ENCODE measurements around the gene TTC23.
A peak's percentile ranks its signal among the peaks of the same experiment; 100 is the strongest.
"Not testable (repeated sequence)": the region's sequence is repeated elsewhere in the genome, so short reads cannot be mapped to it uniquely, and the experiment has no call there.

Gene TTC23

GRCh38 chr15:99264125-99264524, 14.7 kb upstream of the TTC23 start:
- H3K9me3 Mint-ChIP-seq = no peaks in the 10 kb centered on the region
- H3K27me3 Mint-ChIP-seq = no peaks in the 10 kb centered on the region
- no peak overlapping the region for H3K4me3 Mint-ChIP-seq
- H3K36me3 Mint-ChIP-seq (ENCODE audit: low read depth) = peaks cover 13% of the 10 kb centered on the region
- H3K27ac Mint-ChIP-seq = no peak overlapping the region
- H3K4me1 Mint-ChIP-seq (ENCODE audit: low read depth) = no peaks in the 10 kb centered on the region

GRCh38 chr15:99257107-99257750, 7.8 kb upstream of the TTC23 start:
- Mint-ChIP-seq H3K9me3 (no peaks in the 10 kb centered on the region), H3K4me1 (ENCODE audit: low read depth) (peaks cover 22% of the 10 kb centered on the region), H3K27me3 (no peaks in the 10 kb centered on the region), H3K36me3 (ENCODE audit: low read depth) (peaks cover 32% of the 10 kb centered on the region), H3K4me3 (no peak overlapping the region), H3K27ac (no peak overlapping the region)

GRCh38 chr15:99253381-99254090, 4.2 kb upstream of the TTC23 start:
- H3K27ac Mint-ChIP-seq = peak overlapping the region; percentile 70
- peaks cover 28% of the 10 kb centered on the region for H3K4me1 Mint-ChIP-seq (ENCODE audit: low read depth)
- no peaks in the 10 kb centered on the region for H3K27me3 Mint-ChIP-seq
- peaks cover 24% of the 10 kb centered on the region for H3K36me3 Mint-ChIP-seq (ENCODE audit: low read depth)
- H3K9me3 Mint-ChIP-seq = no peaks in the 10 kb centered on the region
- H3K4me3 Mint-ChIP-seq = peak overlapping the region; percentile 47

- Mint-ChIP-seq H3K36me3 (ENCODE audit: low read depth) (peaks cover 14% of the 10 kb centered on the region), H3K4me1 (ENCODE audit: low read depth) (peaks cover 25% of the 10 kb centered on the region), H3K27ac (peak overlapping the region; percentile 41), H3K9me3 (no peaks in the 10 kb centered on the region), H3K27me3 (no peaks in the 10 kb centered on the region), H3K4me3 (no peak overlapping the region)
Measured at GRCh38 chr15:99252326-99252725, 2.9 kb upstream of the TTC23 start.

GRCh38 chr15:99250857-99251841, 1.8 kb upstream of the TTC23 start, which contains the start of gene LRRC28:
Gene LRRC28 (plus strand): TSS chr15:99251481. CDS start chr15:99255958, 4,477 bp downstream.
- H3K27me3 Mint-ChIP-seq = no peaks in the 10 kb centered on the region
- H3K4me1 Mint-ChIP-seq (ENCODE audit: low read depth) = peaks cover 25% of the 10 kb centered on the region
- no peaks in the 10 kb centered on the region for H3K9me3 Mint-ChIP-seq
- H3K4me3 Mint-ChIP-seq = no peak within 1 kb of the TSS
- peaks cover 10% of the 10 kb centered on the region for H3K36me3 Mint-ChIP-seq (ENCODE audit: low read depth)
- H3K27ac Mint-ChIP-seq = peak within 1 kb of the TSS; percentile 93

GRCh38 chr15:99250494-99250856, 1.1 kb upstream of the TTC23 start:
- H3K4me1 Mint-ChIP-seq (ENCODE audit: low read depth) = peaks cover 25% of the 10 kb centered on the region
- H3K36me3 Mint-ChIP-seq (ENCODE audit: low read depth) = peaks cover 5% of the 10 kb centered on the region
- H3K9me3 Mint-ChIP-seq = no peaks in the 10 kb centered on the region
- peak overlapping the region; percentile 93 for H3K27ac Mint-ChIP-seq
- no peak overlapping the region for H3K4me3 Mint-ChIP-seq
- no peaks in the 10 kb centered on the region for H3K27me3 Mint-ChIP-seq

- H3K4me1 Mint-ChIP-seq (ENCODE audit: low read depth) = peaks cover 25% of the 10 kb centered on the region
- H3K36me3 Mint-ChIP-seq (ENCODE audit: low read depth) = peaks cover 5% of the 10 kb centered on the region
- H3K4me3 Mint-ChIP-seq = no peak overlapping the region
- H3K9me3 Mint-ChIP-seq = no peaks in the 10 kb centered on the region
- no peak overlapping the region for H3K27ac Mint-ChIP-seq
- no peaks in the 10 kb centered on the region for H3K27me3 Mint-ChIP-seq
Measured at GRCh38 chr15:99250001-99250400, 620 bp upstream of the TTC23 start.

GRCh38 chr15:99248000-99248715, 1.2 kb downstream of the TTC23 start:
- Mint-ChIP-seq H3K27ac (no peak overlapping the region), H3K9me3 (no peaks in the 10 kb centered on the region), H3K4me3 (no peak overlapping the region), H3K36me3 (ENCODE audit: low read depth) (peaks cover 5% of the 10 kb centered on the region), H3K27me3 (peaks cover 3% of the 10 kb centered on the region), H3K4me1 (ENCODE audit: low read depth) (peaks cover 14% of the 10 kb centered on the region)

GRCh38 chr15:99247062-99247461, 2.3 kb downstream of the TTC23 start:
- H3K4me1 Mint-ChIP-seq (ENCODE audit: low read depth) = peaks cover 4% of the 10 kb centered on the region
- H3K4me3 Mint-ChIP-seq = no peak overlapping the region
- peaks cover 5% of the 10 kb centered on the region for H3K36me3 Mint-ChIP-seq (ENCODE audit: low read depth)
- no peak overlapping the region for H3K27ac Mint-ChIP-seq
- H3K9me3 Mint-ChIP-seq = no peaks in the 10 kb centered on the region
- peaks cover 3% of the 10 kb centered on the region for H3K27me3 Mint-ChIP-seq

GRCh38 chr15:99244306-99244705, 5.1 kb downstream of the TTC23 start:
- H3K27ac Mint-ChIP-seq = no peak overlapping the region
- peaks cover 11% of the 10 kb centered on the region for H3K4me1 Mint-ChIP-seq (ENCODE audit: low read depth)
- peaks cover 3% of the 10 kb centered on the region for H3K27me3 Mint-ChIP-seq
- no peak overlapping the region for H3K4me3 Mint-ChIP-seq
- no peaks in the 10 kb centered on the region for H3K36me3 Mint-ChIP-seq (ENCODE audit: low read depth)
- H3K9me3 Mint-ChIP-seq = no peaks in the 10 kb centered on the region

GRCh38 chr15:99241752-99242151, 7.6 kb downstream of the TTC23 start:
- Mint-ChIP-seq H3K4me3 (no peak overlapping the region), H3K27me3 (peaks cover 3% of the 10 kb centered on the region), H3K4me1 (ENCODE audit: low read depth) (peaks cover 11% of the 10 kb centered on the region), H3K27ac (no peak overlapping the region), H3K36me3 (ENCODE audit: low read depth) (no peaks in the 10 kb centered on the region), H3K9me3 (no peaks in the 10 kb centered on the region)

- H3K4me1 Mint-ChIP-seq (ENCODE audit: low read depth) = peaks cover 11% of the 10 kb centered on the region
Measured at GRCh38 chr15:99239545-99240198, 9.7 kb downstream of the TTC23 start.

GRCh38 chr15:99238849-99239248, 10.5 kb downstream of the TTC23 start:
- H3K36me3 Mint-ChIP-seq (ENCODE audit: low read depth) = no peaks in the 10 kb centered on the region
- peaks cover 3% of the 10 kb centered on the region for H3K27me3 Mint-ChIP-seq
- H3K27ac Mint-ChIP-seq = no peak overlapping the region
- H3K4me1 Mint-ChIP-seq (ENCODE audit: low read depth) = peaks cover 11% of the 10 kb centered on the region
- no peak overlapping the region for H3K4me3 Mint-ChIP-seq
- no peaks in the 10 kb centered on the region for H3K9me3 Mint-ChIP-seq

More at GRCh38 chr15:99239545-99240198, 9.7 kb downstream of the TTC23 start:
- no peaks in the 10 kb centered on the region for H3K36me3 Mint-ChIP-seq (ENCODE audit: low read depth)
- peaks cover 3% of the 10 kb centered on the region for H3K27me3 Mint-ChIP-seq
- H3K4me3 Mint-ChIP-seq = no peak overlapping the region
- H3K9me3 Mint-ChIP-seq = no peaks in the 10 kb centered on the region
- no peak overlapping the region for H3K27ac Mint-ChIP-seq

- not testable (repeated sequence) for H3K9me3 Mint-ChIP-seq; H3K27me3 Mint-ChIP-seq; H3K36me3 Mint-ChIP-seq (ENCODE audit: low read depth); H3K27ac Mint-ChIP-seq; H3K4me1 Mint-ChIP-seq (ENCODE audit: low read depth); H3K4me3 Mint-ChIP-seq
Measured at GRCh38 chr15:99234160-99234559, 15.2 kb downstream of the TTC23 start.
